ENCODE results near the gene ZSCAN20. TPM values are rescaled to one million over a fixed set of nuclear protein-coding genes. Genes with fewer than 3 reads are reported as not detected.

Gene ZSCAN20
- total RNA-seq: 1 to 10 TPM; 1.5 to 2.2 TPM

- DNase-seq: peak; percentile 89
- no peaks in the 10 kb centered on the region for H3K27me3 Mint-ChIP-seq
- H3K9me3 Mint-ChIP-seq: no peaks in the 10 kb centered on the region
- ChIA-PET CTCF (interaction anchor here (1.3 to 2.9 kb wide), 3 partner anchors 13 to 177 kb away, joined by 4 to 16 read pairs (median 6); no protein-coding TSS in a partner anchor), POLR2A (interaction anchor here (0.7 kb wide), 1 partner anchor 495 kb away, joined by 3 read pairs; no protein-coding TSS in a partner anchor)
- H3K27ac Mint-ChIP-seq: peak within 1 kb of the TSS; percentile 73
- no peaks in the 10 kb centered on the region for H3K36me3 Mint-ChIP-seq (ENCODE audit: low read depth)
- peaks cover 30% of the 10 kb centered on the region for H3K4me1 Mint-ChIP-seq
- H3K4me3 Mint-ChIP-seq: peak within 1 kb of the TSS; percentile 76
These were observed at the start of gene ZSCAN20 for GRCh38 chr1:33472269-33472980. ZSCAN20 (plus strand) TSS chr1:33472645; CDS start chr1:33479289, 6,644 bp downstream.

GRCh38 chr1:33424205-33424604 lies 48.2 kb upstream of the ZSCAN20 start:
- H3K9me3 Mint-ChIP-seq: peaks cover 2% of the 10 kb centered on the region
- no peak overlapping the region for H3K4me3 Mint-ChIP-seq
- ChIA-PET CTCF (no interaction called here), POLR2A (no interaction called here)
- no peak overlapping the region for H3K27ac Mint-ChIP-seq
- peaks cover 36% of the 10 kb centered on the region for H3K27me3 Mint-ChIP-seq
- peaks cover 2% of the 10 kb centered on the region for H3K4me1 Mint-ChIP-seq
- DNase-seq: no peak
- H3K36me3 Mint-ChIP-seq (ENCODE audit: low read depth): no peaks in the 10 kb centered on the region

DNA sequence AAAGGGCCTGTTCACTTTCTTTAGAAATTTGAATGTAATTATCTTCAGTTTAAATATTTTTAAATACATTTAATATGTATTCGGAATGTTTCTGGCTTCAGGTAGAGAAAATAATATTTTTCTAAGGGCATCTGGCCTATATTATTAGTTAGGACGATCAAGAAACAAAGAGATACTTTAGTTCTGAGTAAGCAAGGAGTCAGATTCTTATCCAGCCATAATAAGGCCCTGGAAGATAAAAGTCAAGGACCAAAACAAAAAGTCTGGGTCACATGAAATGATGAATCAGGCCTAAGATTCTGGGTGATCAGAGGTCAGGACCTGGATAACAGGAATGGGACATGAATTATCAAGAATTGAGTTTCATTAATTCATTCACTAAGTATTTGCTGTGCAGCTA lies 47.8 kb upstream of the ZSCAN20 start:
- ChIA-PET POLR2A (no interaction called here), CTCF (no interaction called here)
- H3K9me3 Mint-ChIP-seq: peaks cover 2% of the 10 kb centered on the region
- DNase-seq: no peak
- H3K27ac Mint-ChIP-seq: no peak overlapping the region
- H3K36me3 Mint-ChIP-seq (ENCODE audit: low read depth): no peaks in the 10 kb centered on the region
- H3K4me3 Mint-ChIP-seq: no peak overlapping the region
- peaks cover 2% of the 10 kb centered on the region for H3K4me1 Mint-ChIP-seq
- H3K27me3 Mint-ChIP-seq: peaks cover 36% of the 10 kb centered on the region

- no peak for DNase-seq
- H3K27me3 Mint-ChIP-seq: peaks cover 30% of the 10 kb centered on the region
- POLR2A ChIA-PET: no interaction called here
- no peaks in the 10 kb centered on the region for H3K36me3 Mint-ChIP-seq (ENCODE audit: low read depth)
- H3K4me1 Mint-ChIP-seq: peaks cover 5% of the 10 kb centered on the region
- CTCF ChIA-PET: no interaction called here
- no peak overlapping the region for H3K4me3 Mint-ChIP-seq
- no peak overlapping the region for H3K27ac Mint-ChIP-seq
- H3K9me3 Mint-ChIP-seq: no peaks in the 10 kb centered on the region
These were observed 46.5 kb upstream of the ZSCAN20 start for GRCh38 chr1:33425900-33426299.

DNA sequence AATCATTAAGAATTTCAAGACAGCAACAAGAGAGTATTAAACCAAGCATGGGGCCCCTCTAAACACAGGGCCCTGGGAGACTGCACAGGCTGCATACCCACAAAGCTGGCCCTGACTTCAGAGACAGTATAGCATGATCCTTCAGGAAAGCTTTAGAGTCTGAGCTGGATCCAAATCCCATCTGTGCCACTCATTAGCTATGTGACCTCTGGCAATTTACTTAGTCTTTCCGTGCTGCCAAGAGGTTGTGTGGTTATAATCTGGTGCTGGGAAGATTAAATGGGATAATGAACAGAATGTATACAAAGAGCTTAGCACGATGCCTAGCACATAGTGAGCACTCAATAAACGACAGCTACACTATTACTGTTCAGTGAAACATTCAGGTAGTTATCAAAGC lies 45.5 kb upstream of the ZSCAN20 start:
- no peak overlapping the region for H3K4me3 Mint-ChIP-seq
- H3K36me3 Mint-ChIP-seq (ENCODE audit: low read depth): no peaks in the 10 kb centered on the region
- CTCF ChIA-PET: interaction anchor here (1.4 kb wide), 1 partner anchor 40 kb away, joined by 3 read pairs; no protein-coding TSS in a partner anchor
- H3K4me1 Mint-ChIP-seq: peaks cover 5% of the 10 kb centered on the region
- peaks cover 25% of the 10 kb centered on the region for H3K27me3 Mint-ChIP-seq
- no peak for DNase-seq
- no peak overlapping the region for H3K27ac Mint-ChIP-seq
- H3K9me3 Mint-ChIP-seq: no peaks in the 10 kb centered on the region
- POLR2A ChIA-PET: no interaction called here

- Mint-ChIP-seq H3K4me1 (peaks cover 5% of the 10 kb centered on the region), H3K9me3 (no peaks in the 10 kb centered on the region), H3K27me3 (peaks cover 24% of the 10 kb centered on the region), H3K27ac (no peak overlapping the region), H3K36me3 (ENCODE audit: low read depth) (no peaks in the 10 kb centered on the region), H3K4me3 (no peak overlapping the region)
- ChIA-PET CTCF (interaction anchor here (0.6 kb wide), 1 partner anchor 8 kb away, joined by 3 read pairs; no protein-coding TSS in a partner anchor), POLR2A (no interaction called here)
- no peak for DNase-seq
These were observed 43.8 kb upstream of the ZSCAN20 start for GRCh38 chr1:33428661-33429060.

DNA sequence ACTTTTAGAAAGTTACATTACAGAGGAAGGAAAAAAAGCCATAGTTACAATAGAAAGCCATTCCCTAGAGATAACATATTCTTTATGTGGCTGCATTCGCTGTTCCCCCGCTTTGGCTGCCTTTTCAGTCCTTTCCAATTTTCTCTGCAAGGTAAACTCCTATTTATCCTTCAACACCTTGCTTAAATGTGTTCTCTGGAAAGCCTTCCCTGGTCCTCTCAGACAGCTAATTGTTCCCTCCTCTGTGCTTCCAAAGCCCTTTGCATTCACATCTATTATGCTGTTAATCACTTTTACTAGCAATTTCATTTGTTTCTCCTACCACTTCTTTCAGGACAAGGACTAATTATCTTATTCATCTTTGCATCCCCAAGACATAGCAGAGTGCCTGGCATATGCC lies 43.1 kb upstream of the ZSCAN20 start:
- no peaks in the 10 kb centered on the region for H3K36me3 Mint-ChIP-seq (ENCODE audit: low read depth)
- ChIA-PET CTCF (interaction anchor here (0.6 kb wide), 1 partner anchor 9 kb away, joined by 3 read pairs; no protein-coding TSS in a partner anchor), POLR2A (no interaction called here)
- peaks cover 5% of the 10 kb centered on the region for H3K4me1 Mint-ChIP-seq
- no peak for DNase-seq
- H3K9me3 Mint-ChIP-seq: no peaks in the 10 kb centered on the region
- H3K4me3 Mint-ChIP-seq: no peak overlapping the region
- H3K27me3 Mint-ChIP-seq: peaks cover 24% of the 10 kb centered on the region
- no peak overlapping the region for H3K27ac Mint-ChIP-seq

- Mint-ChIP-seq H3K9me3 (no peaks in the 10 kb centered on the region), H3K27ac (no peak overlapping the region), H3K4me1 (peaks cover 5% of the 10 kb centered on the region), H3K4me3 (no peak overlapping the region), H3K36me3 (ENCODE audit: low read depth) (no peaks in the 10 kb centered on the region), H3K27me3 (peaks cover 24% of the 10 kb centered on the region)
- POLR2A ChIA-PET: no interaction called here
- CTCF ChIA-PET: no interaction called here
- DNase-seq: no peak
These were observed 42.4 kb upstream of the ZSCAN20 start for GRCh38 chr1:33429856-33430691.

- Mint-ChIP-seq H3K27me3 (peaks cover 24% of the 10 kb centered on the region), H3K9me3 (no peaks in the 10 kb centered on the region), H3K36me3 (ENCODE audit: low read depth) (no peaks in the 10 kb centered on the region), H3K27ac (no peak within 1 kb of the TSS), H3K4me3 (peak within 1 kb of the TSS; percentile 56), H3K4me1 (peaks cover 5% of the 10 kb centered on the region)
- ChIA-PET CTCF (interaction anchor here (1.0 kb wide), 1 partner anchor 15 kb away, joined by 3 read pairs; no protein-coding TSS in a partner anchor), POLR2A (no interaction called here)
- peak; percentile 89 for DNase-seq
These were observed 41.5 kb upstream of the ZSCAN20 start, which contains the start of gene PHC2 for GRCh38 chr1:33430692-33431593. PHC2 (minus strand) TSS chr1:33431095; CDS start chr1:33375539, 55,556 bp downstream.

DNA sequence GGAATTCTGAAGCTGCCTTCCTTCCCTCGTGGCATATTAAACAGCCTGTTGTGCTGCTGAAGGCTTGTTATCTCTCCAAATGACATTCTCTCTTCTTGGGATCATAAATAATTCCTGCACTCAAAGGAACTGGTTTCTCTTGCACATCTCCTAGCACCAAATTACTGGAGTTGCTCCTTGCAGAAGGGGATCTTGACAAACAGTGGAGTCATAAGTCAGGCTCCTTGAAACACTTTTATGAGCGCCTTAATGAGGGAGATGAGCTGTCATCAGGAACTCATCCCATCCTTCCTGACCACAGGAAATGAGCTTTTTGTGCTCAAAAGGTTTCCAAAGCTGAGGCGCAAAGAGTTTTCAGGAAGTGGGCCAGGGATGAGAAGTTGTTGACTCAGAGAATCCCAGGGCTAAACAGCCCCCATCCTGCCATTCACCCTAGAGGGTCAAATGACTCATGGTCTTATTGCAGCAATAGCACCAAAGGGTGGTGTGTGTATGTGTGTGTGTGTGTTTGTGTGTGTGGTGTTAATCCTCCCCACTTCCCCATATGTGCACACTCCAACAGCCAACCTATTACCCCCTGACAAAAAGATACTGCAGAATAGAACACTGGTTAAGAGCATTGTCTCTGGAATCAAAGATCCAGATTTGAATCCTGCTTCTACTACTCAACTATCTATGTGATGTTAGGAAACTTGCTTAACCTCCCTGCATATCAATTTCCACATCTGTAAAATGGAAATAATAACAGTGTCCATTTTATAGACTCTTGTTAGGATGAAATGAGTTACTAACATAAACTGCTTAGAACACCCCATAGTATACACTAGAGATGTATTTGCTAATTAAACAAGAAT lies 38.7 kb upstream of the ZSCAN20 start:
- Mint-ChIP-seq H3K4me1 (peaks cover 5% of the 10 kb centered on the region), H3K4me3 (no peak overlapping the region), H3K27me3 (peaks cover 20% of the 10 kb centered on the region), H3K9me3 (no peaks in the 10 kb centered on the region), H3K36me3 (ENCODE audit: low read depth) (no peaks in the 10 kb centered on the region), H3K27ac (no peak overlapping the region)
- ChIA-PET CTCF (interaction anchor here (0.7 kb wide), 1 partner anchor 10 kb away, joined by 4 read pairs; no protein-coding TSS in a partner anchor), POLR2A (no interaction called here)
- no peak for DNase-seq

- POLR2A ChIA-PET: no interaction called here
- Mint-ChIP-seq H3K36me3 (ENCODE audit: low read depth) (no peaks in the 10 kb centered on the region), H3K4me3 (no peak overlapping the region), H3K27ac (no peak overlapping the region), H3K9me3 (no peaks in the 10 kb centered on the region), H3K27me3 (peaks cover 20% of the 10 kb centered on the region), H3K4me1 (peaks cover 5% of the 10 kb centered on the region)
- DNase-seq: no peak
- CTCF ChIA-PET: no interaction called here
These were observed 38.1 kb upstream of the ZSCAN20 start for GRCh38 chr1:33434363-33434750.

All from activated CD4-positive, alpha-beta T cell treated with anti-CD3 and anti-CD28 coated beads, Interleukin-2, amount 10 ng/mL, durations not matched to agents 7 days and 5 days (primary cell).